AG10803 (cell line): ENCODE data around the gene ATP6V0E1.
"Not testable (repeated sequence)": the region's sequence is repeated elsewhere in the genome, so short reads cannot be mapped to it uniquely, and the experiment has no call there.

ENCODE experiments used
- DNase-seq: peaks from one replicate; pipeline ENCODE4 v3.0.0; 2010; ENCODE audit warnings: low read depth
- H3K4me3 ChIP-seq: 2 replicates; pipeline ENCODE4 v1.5.1; 2011; ENCODE audit warnings: mild to moderate bottlenecking, low read length, control low read depth
- CTCF ChIP-seq: conservative IDR thresholded peaks from 2 replicates; pipeline ENCODE4 v1.5.1; 2011; ENCODE audit warnings: mild to moderate bottlenecking, low read length, control low read depth, inconsistent platforms

ATP6V0E1 gene

DNA sequence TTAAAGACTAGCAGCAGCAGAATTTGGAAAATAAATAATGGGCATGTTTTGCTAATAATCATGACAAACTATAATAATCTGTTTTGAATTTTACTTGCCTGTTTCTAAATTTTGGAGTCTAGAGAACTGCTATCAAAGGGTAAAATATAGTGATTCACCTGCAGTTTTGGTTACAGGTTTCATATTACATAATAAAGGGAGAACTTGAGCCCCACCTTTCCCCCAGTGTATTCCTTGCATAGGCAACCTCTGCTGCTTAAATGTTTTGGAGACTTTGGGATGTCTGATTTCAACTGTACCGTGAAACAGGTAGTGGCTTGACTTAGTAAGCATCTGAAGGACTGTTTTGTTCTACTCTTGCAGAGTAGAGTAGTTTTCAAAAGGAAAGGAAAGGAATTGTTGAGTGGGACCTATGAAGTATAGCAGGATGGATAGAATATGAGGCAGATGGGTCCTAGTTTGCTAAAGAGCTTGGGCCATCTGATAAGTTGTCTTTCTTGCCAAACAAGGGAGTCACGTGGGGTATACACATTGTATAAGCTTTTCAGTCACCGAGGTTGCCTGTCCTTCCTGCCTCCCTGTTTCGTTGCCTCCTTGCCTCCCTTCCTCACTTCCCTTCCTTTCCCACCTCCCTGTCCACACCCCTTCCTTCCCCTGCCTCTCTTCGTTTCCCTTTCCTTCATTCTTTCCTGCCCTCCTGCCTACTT is 91.7 kb downstream of the ATP6V0E1 start:
- H3K4me3 ChIP-seq = no peak overlapping the region
- no peak for TF ChIP-seq CTCF
- no peak for DNase-seq

DNA sequence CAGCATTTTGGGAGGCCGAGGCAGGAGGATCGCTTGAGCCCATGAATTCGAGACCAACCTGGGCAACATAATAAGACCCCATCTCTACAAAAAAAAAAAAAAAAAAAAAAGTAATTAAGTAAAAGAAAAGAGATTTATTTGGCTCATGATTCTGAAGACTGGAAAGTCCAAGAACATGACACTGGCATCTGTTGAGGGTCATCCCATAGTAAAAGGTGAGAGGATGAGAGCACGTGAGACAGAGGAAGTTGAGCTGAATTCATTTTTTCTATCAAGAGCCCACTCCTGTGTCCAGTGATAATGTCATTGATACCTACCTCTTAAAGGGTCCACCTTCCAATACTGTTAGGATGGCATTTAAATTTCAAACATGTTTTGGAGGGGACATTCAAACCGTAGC is 92.4 kb downstream of the ATP6V0E1 start:
- no peak overlapping the region for H3K4me3 ChIP-seq
- no peak for TF ChIP-seq CTCF

GRCh38 chr5:173076471-173076870 is 92.9 kb downstream of the ATP6V0E1 start:
- not testable (repeated sequence) for DNase-seq, H3K4me3 ChIP-seq

More for the DNA sequence above, 92.4 kb downstream of the ATP6V0E1 start:
- DNase-seq = no peak

DNA sequence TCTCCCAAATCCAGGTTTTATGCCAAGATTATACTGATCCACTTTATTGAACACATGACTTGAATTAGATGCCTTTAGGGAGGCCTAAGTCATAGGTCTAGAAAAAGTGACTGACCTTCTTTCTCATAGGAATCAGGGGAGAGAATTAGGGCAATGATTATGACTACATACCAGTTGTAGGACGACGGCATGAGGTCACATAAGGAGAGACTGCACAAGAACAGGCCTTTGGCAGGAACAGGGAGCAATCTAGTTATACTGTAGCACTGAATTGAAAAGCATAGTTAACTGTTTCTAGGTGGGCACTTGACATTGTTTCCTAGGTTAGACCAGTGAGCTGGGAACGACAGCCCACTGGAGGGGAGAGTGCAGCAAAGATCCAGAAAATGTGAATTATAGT is 95.3 kb downstream of the ATP6V0E1 start:
- DNase-seq = no peak

More for the DNA sequence above, 95.3 kb downstream of the ATP6V0E1 start:
- no peak overlapping the region for H3K4me3 ChIP-seq
- TF ChIP-seq CTCF = no peak
